Osteocyte (in vitro differentiated cells): ENCODE measurements around the gene GLYATL1. TPM values are rescaled to one million over a fixed set of nuclear protein-coding genes. Genes with fewer than 3 reads are reported as not detected.

Experiments
- DNase-seq: peaks from one replicate; pipeline ENCODE4 v3.0.0; 2021; ENCODE audit warnings: mixed read lengths; ENCODE audit not compliant: unreplicated experiment; ENCODE audit errors: extremely low spot score
- H3K27ac Mint-ChIP-seq: one replicate; pipeline ENCODE4 v1.8.0; 2021; ENCODE audit warnings: mild to moderate bottlenecking, mixed read lengths; ENCODE audit not compliant: unreplicated experiment
- H3K27me3 Mint-ChIP-seq: one replicate; pipeline ENCODE4 v1.8.0; 2021; ENCODE audit warnings: mixed read lengths; ENCODE audit not compliant: unreplicated experiment
- H3K36me3 Mint-ChIP-seq: one replicate; pipeline ENCODE4 v1.8.0; 2021; ENCODE audit warnings: mixed read lengths; ENCODE audit not compliant: unreplicated experiment
- H3K4me1 Mint-ChIP-seq: one replicate; pipeline ENCODE4 v1.8.0; 2021; ENCODE audit warnings: mixed read lengths; ENCODE audit not compliant: unreplicated experiment
- H3K4me3 Mint-ChIP-seq: one replicate; pipeline ENCODE4 v1.8.0; 2021; ENCODE audit warnings: mild to moderate bottlenecking, moderate library complexity, mixed read lengths; ENCODE audit not compliant: unreplicated experiment
- H3K9me3 Mint-ChIP-seq: one replicate; pipeline ENCODE4 v1.8.0; 2021; ENCODE audit warnings: mixed read lengths; ENCODE audit not compliant: unreplicated experiment
- CTCF ChIP-seq: fragments of 200-600 bp; sonication (generic); IDR thresholded peaks from 2 replicates; pipeline ENCODE4 v1.5.0; 2021; ENCODE audit warnings: antibody characterized with exemption, mild to moderate bottlenecking, moderate library complexity
- total RNA-seq: library from RNA; stranded (reverse); gene quantifications from 2 replicates; pipeline ENCODE4 v1.2.1, GENCODE V29; 2021

GLYATL1 gene
- total RNA-seq, 1 donor from 2014 or later: not detected

GRCh38 chr11:58914821-58915543, 24.3 kb upstream of the GLYATL1 start:
- no peaks in the 10 kb centered on the region for H3K4me1 Mint-ChIP-seq
- no peak for TF ChIP-seq CTCF
- no peak overlapping the region for H3K27ac Mint-ChIP-seq
- no peaks in the 10 kb centered on the region for H3K36me3 Mint-ChIP-seq
- no peak for DNase-seq
- peaks cover 21% of the 10 kb centered on the region for H3K9me3 Mint-ChIP-seq
- no peak overlapping the region for H3K4me3 Mint-ChIP-seq
- peaks cover 13% of the 10 kb centered on the region for H3K27me3 Mint-ChIP-seq

GRCh38 chr11:58916637-58917036, 22.7 kb upstream of the GLYATL1 start:
- no peak overlapping the region for H3K4me3 Mint-ChIP-seq
- no peak for TF ChIP-seq CTCF
- H3K4me1 Mint-ChIP-seq: no peaks in the 10 kb centered on the region
- no peaks in the 10 kb centered on the region for H3K36me3 Mint-ChIP-seq
- no peak for DNase-seq
- no peak overlapping the region for H3K27ac Mint-ChIP-seq
- peaks cover 21% of the 10 kb centered on the region for H3K9me3 Mint-ChIP-seq
- peaks cover 7% of the 10 kb centered on the region for H3K27me3 Mint-ChIP-seq

GRCh38 chr11:58917159-58917783, 22.0 kb upstream of the GLYATL1 start:
- no peak overlapping the region for H3K27ac Mint-ChIP-seq
- H3K9me3 Mint-ChIP-seq: peaks cover 21% of the 10 kb centered on the region
- TF ChIP-seq CTCF: no peak
- no peaks in the 10 kb centered on the region for H3K4me1 Mint-ChIP-seq
- H3K36me3 Mint-ChIP-seq: no peaks in the 10 kb centered on the region
- no peak for DNase-seq
- no peak overlapping the region for H3K4me3 Mint-ChIP-seq
- H3K27me3 Mint-ChIP-seq: peaks cover 4% of the 10 kb centered on the region

GRCh38 chr11:58919561-58919960, 19.7 kb upstream of the GLYATL1 start:
- DNase-seq: no peak
- Mint-ChIP-seq H3K9me3 (peaks cover 21% of the 10 kb centered on the region), H3K4me1 (peaks cover 2% of the 10 kb centered on the region), H3K27me3 (peaks cover 18% of the 10 kb centered on the region), H3K27ac (no peak overlapping the region), H3K4me3 (no peak overlapping the region), H3K36me3 (no peaks in the 10 kb centered on the region)
- TF ChIP-seq CTCF: no peak

- Mint-ChIP-seq H3K27me3 (peaks cover 20% of the 10 kb centered on the region), H3K36me3 (no peaks in the 10 kb centered on the region), H3K4me3 (no peak overlapping the region), H3K4me1 (peaks cover 2% of the 10 kb centered on the region), H3K27ac (no peak overlapping the region), H3K9me3 (peaks cover 21% of the 10 kb centered on the region)
- DNase-seq: no peak
- TF ChIP-seq CTCF: no peak
These were observed 19.3 kb upstream of the GLYATL1 start for GRCh38 chr11:58919980-58920379.
